ENCODE results near the gene PCDHA6.
"Not testable (repeated sequence)": the region's sequence is repeated elsewhere in the genome, so short reads cannot be mapped to it uniquely, and the experiment has no call there.

Gene PCDHA6

GRCh38 chr5:140823475-140823874, 4.3 kb upstream of the PCDHA6 start:
- Histone ChIP-seq H3K9me3 (ENCODE audit: insufficient read depth, low read length) (no peaks in the 10 kb centered on the region), H3F3A (ENCODE audit: insufficient read depth) (no peaks in the 10 kb centered on the region), H3K4me2 (ENCODE audit: low read depth, low read length, poor library complexity, severe bottlenecking) (no peak overlapping the region), H3K27ac (ENCODE audit: low read depth, low read length) (no peak overlapping the region), H4K20me1 (ENCODE audit: low read depth, low read length) (no peaks in the 10 kb centered on the region), H3K4me3 (ENCODE audit: insufficient read depth, low read length, poor library complexity, severe bottlenecking) (no peak overlapping the region), H3K9ac (ENCODE audit: low read length) (no peak overlapping the region), H3K9me2 (replicated peaks; ENCODE audit: insufficient read depth, low read length) (no peaks in the 10 kb centered on the region), H3K27me3 (ENCODE audit: low read length) (no peaks in the 10 kb centered on the region), H3K79me2 (ENCODE audit: insufficient read depth, low read length) (no peaks in the 10 kb centered on the region), H3K36me3 (ENCODE audit: low read length) (no peaks in the 10 kb centered on the region), H2AFZ (ENCODE audit: low read depth, low read length, severe bottlenecking) (no peak overlapping the region)
- no peak for TF ChIP-seq CTCF (IDR thresholded peaks at IDR 0.05; ENCODE audit: insufficient read depth, low read length, poor library complexity, severe bottlenecking)
- no peak for TF ChIP-seq EZH2phosphoT487 (conservative IDR thresholded peaks at IDR 0.05; ENCODE audit: low read length)

GRCh38 chr5:140828362-140828737, 590 bp downstream of the PCDHA6 start:
- Histone ChIP-seq H3K9ac (ENCODE audit: low read length) (no peak overlapping the region), H3K4me3 (ENCODE audit: insufficient read depth, low read length, poor library complexity, severe bottlenecking) (no peak overlapping the region), H3K79me2 (ENCODE audit: insufficient read depth, low read length) (no peaks in the 10 kb centered on the region), H3K27ac (ENCODE audit: low read depth, low read length) (no peak overlapping the region), H2AFZ (ENCODE audit: low read depth, low read length, severe bottlenecking) (no peak overlapping the region), H3K4me2 (ENCODE audit: low read depth, low read length, poor library complexity, severe bottlenecking) (no peak overlapping the region), H3K36me3 (ENCODE audit: low read length) (no peaks in the 10 kb centered on the region), H3F3A (ENCODE audit: insufficient read depth) (no peaks in the 10 kb centered on the region), H4K20me1 (ENCODE audit: low read depth, low read length) (no peaks in the 10 kb centered on the region), H3K9me2 (replicated peaks; ENCODE audit: insufficient read depth, low read length) (no peaks in the 10 kb centered on the region), H3K27me3 (ENCODE audit: low read length) (no peaks in the 10 kb centered on the region), H3K9me3 (ENCODE audit: insufficient read depth, low read length) (no peaks in the 10 kb centered on the region)
- no peak for TF ChIP-seq CTCF (IDR thresholded peaks at IDR 0.05; ENCODE audit: insufficient read depth, low read length, poor library complexity, severe bottlenecking)
- TF ChIP-seq EZH2phosphoT487 (conservative IDR thresholded peaks at IDR 0.05; ENCODE audit: low read length): no peak

GRCh38 chr5:140829511-140830501, 2.0 kb downstream of the PCDHA6 start:
- H4K20me1 ChIP-seq (ENCODE audit: low read depth, low read length); H3K9me2 ChIP-seq (replicated peaks; ENCODE audit: insufficient read depth, low read length); H3K9ac ChIP-seq (ENCODE audit: low read length); H3K9me3 ChIP-seq (ENCODE audit: insufficient read depth, low read length); H3K36me3 ChIP-seq (ENCODE audit: low read length); H2AFZ ChIP-seq (ENCODE audit: low read depth, low read length, severe bottlenecking); H3K4me3 ChIP-seq (ENCODE audit: insufficient read depth, low read length, poor library complexity, severe bottlenecking); H3K4me2 ChIP-seq (ENCODE audit: low read depth, low read length, poor library complexity, severe bottlenecking); H3K27me3 ChIP-seq (ENCODE audit: low read length); H3K27ac ChIP-seq (ENCODE audit: low read depth, low read length); H3F3A ChIP-seq (ENCODE audit: insufficient read depth); H3K79me2 ChIP-seq (ENCODE audit: insufficient read depth, low read length): not testable (repeated sequence)

- Histone ChIP-seq H3K4me3 (ENCODE audit: insufficient read depth, low read length, poor library complexity, severe bottlenecking) (no peak within 1 kb of the TSS), H3K9me3 (ENCODE audit: insufficient read depth, low read length) (no peaks in the 10 kb centered on the region), H2AFZ (ENCODE audit: low read depth, low read length, severe bottlenecking) (no peak within 1 kb of the TSS), H3K9ac (ENCODE audit: low read length) (no peak within 1 kb of the TSS), H3K27me3 (ENCODE audit: low read length) (no peaks in the 10 kb centered on the region), H3K4me2 (ENCODE audit: low read depth, low read length, poor library complexity, severe bottlenecking) (no peak within 1 kb of the TSS), H3K27ac (ENCODE audit: low read depth, low read length) (no peak within 1 kb of the TSS), H3K36me3 (ENCODE audit: low read length) (no peaks in the 10 kb centered on the region), H3K9me2 (replicated peaks; ENCODE audit: insufficient read depth, low read length) (no peaks in the 10 kb centered on the region), H3F3A (ENCODE audit: insufficient read depth) (no peaks in the 10 kb centered on the region), H3K79me2 (ENCODE audit: insufficient read depth, low read length) (no peaks in the 10 kb centered on the region), H4K20me1 (ENCODE audit: low read depth, low read length) (no peaks in the 10 kb centered on the region)
- TF ChIP-seq CTCF (IDR thresholded peaks at IDR 0.05; ENCODE audit: insufficient read depth, low read length, poor library complexity, severe bottlenecking) (no peak), EZH2phosphoT487 (conservative IDR thresholded peaks at IDR 0.05; ENCODE audit: low read length) (no peak)
Measured at GRCh38 chr5:140833993-140834392, 6.2 kb downstream of the PCDHA6 start, which contains the start of gene PCDHA7. TSS of gene PCDHA7 (plus strand) at chr5:140834269. CDS start at chr5:140834384, 115 bp downstream.

GRCh38 chr5:140834439-140835008, 6.8 kb downstream of the PCDHA6 start:
- H3K9me3 ChIP-seq (ENCODE audit: insufficient read depth, low read length); H2AFZ ChIP-seq (ENCODE audit: low read depth, low read length, severe bottlenecking); H3K9ac ChIP-seq (ENCODE audit: low read length); H3K79me2 ChIP-seq (ENCODE audit: insufficient read depth, low read length); H3K9me2 ChIP-seq (replicated peaks; ENCODE audit: insufficient read depth, low read length); H3K36me3 ChIP-seq (ENCODE audit: low read length); H3K4me3 ChIP-seq (ENCODE audit: insufficient read depth, low read length, poor library complexity, severe bottlenecking); H4K20me1 ChIP-seq (ENCODE audit: low read depth, low read length); H3F3A ChIP-seq (ENCODE audit: insufficient read depth); H3K27ac ChIP-seq (ENCODE audit: low read depth, low read length); H3K4me2 ChIP-seq (ENCODE audit: low read depth, low read length, poor library complexity, severe bottlenecking); H3K27me3 ChIP-seq (ENCODE audit: low read length): not testable (repeated sequence)

Data from SU-DHL-6 (cell line).